Panc1 (cell line): ENCODE data around the gene FBLN1.

Experiments used
- POLR2AphosphoS5 ChIP-seq: IDR thresholded peaks from 2 replicates; pipeline ENCODE4 v1.6.1; 2012; ENCODE audit warnings: mild to moderate bottlenecking, low read depth, low read length, moderate library complexity
- TF ChIP-seq, protein P1 (sequence below): fragments of 450-650 bp; IDR thresholded peaks from 2 replicates; pipeline ENCODE4 v1.5.1; 2017; ENCODE audit warnings: mild to moderate bottlenecking
- TF ChIP-seq, protein P2 (sequence below), 2 experiments: IDR thresholded peaks; 2 replicates each; pipeline ENCODE4 v1.6.1; 2011 to 2012; ENCODE audit warnings: low read depth in 2 of 2, control low read depth in 1 of 2, low read length in 1 of 2, mild to moderate bottlenecking in 1 of 2, moderate library complexity in 1 of 2; ENCODE audit not compliant: insufficient read depth in 1 of 2

DNA sequence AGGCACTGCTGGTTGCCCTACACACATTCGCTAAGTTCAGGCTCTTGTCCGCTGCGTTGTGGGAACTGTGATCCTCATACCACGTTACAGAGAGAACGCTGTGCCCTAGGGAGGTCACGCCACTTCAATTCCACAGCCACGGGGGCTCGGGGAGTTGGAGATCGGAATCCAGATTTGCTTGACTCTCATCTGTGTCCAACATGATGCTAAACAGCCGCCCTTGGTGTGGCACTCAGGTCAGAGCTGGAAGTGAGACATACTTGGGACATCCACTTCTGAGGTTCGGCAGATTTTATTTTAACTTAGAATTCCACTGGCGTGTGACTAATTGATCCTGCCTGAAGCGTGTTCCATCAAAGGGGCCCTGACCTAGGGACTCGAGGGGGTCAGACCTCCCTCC lies 47.5 kb upstream of the FBLN1 start:
- TF ChIP-seq, protein P1, sequence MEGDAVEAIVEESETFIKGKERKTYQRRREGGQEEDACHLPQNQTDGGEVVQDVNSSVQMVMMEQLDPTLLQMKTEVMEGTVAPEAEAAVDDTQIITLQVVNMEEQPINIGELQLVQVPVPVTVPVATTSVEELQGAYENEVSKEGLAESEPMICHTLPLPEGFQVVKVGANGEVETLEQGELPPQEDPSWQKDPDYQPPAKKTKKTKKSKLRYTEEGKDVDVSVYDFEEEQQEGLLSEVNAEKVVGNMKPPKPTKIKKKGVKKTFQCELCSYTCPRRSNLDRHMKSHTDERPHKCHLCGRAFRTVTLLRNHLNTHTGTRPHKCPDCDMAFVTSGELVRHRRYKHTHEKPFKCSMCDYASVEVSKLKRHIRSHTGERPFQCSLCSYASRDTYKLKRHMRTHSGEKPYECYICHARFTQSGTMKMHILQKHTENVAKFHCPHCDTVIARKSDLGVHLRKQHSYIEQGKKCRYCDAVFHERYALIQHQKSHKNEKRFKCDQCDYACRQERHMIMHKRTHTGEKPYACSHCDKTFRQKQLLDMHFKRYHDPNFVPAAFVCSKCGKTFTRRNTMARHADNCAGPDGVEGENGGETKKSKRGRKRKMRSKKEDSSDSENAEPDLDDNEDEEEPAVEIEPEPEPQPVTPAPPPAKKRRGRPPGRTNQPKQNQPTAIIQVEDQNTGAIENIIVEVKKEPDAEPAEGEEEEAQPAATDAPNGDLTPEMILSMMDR = no peak
- TF ChIP-seq POLR2AphosphoS5 = no peak
- TF ChIP-seq, protein P2, sequence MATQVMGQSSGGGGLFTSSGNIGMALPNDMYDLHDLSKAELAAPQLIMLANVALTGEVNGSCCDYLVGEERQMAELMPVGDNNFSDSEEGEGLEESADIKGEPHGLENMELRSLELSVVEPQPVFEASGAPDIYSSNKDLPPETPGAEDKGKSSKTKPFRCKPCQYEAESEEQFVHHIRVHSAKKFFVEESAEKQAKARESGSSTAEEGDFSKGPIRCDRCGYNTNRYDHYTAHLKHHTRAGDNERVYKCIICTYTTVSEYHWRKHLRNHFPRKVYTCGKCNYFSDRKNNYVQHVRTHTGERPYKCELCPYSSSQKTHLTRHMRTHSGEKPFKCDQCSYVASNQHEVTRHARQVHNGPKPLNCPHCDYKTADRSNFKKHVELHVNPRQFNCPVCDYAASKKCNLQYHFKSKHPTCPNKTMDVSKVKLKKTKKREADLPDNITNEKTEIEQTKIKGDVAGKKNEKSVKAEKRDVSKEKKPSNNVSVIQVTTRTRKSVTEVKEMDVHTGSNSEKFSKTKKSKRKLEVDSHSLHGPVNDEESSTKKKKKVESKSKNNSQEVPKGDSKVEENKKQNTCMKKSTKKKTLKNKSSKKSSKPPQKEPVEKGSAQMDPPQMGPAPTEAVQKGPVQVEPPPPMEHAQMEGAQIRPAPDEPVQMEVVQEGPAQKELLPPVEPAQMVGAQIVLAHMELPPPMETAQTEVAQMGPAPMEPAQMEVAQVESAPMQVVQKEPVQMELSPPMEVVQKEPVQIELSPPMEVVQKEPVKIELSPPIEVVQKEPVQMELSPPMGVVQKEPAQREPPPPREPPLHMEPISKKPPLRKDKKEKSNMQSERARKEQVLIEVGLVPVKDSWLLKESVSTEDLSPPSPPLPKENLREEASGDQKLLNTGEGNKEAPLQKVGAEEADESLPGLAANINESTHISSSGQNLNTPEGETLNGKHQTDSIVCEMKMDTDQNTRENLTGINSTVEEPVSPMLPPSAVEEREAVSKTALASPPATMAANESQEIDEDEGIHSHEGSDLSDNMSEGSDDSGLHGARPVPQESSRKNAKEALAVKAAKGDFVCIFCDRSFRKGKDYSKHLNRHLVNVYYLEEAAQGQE (IDR thresholded peaks at IDR 0.05; ENCODE audit: insufficient read depth in 1 of 2, low read depth in 2 of 2, low read length in 1 of 2) = no peak
